Spinal cord (tissue), 10 donors: ENCODE data around the gene RNF11. TPM values are rescaled to one million over a fixed set of nuclear protein-coding genes. Genes with fewer than 3 reads are reported as not detected.
"Not testable (repeated sequence)": the region's sequence is repeated elsewhere in the genome, so short reads cannot be mapped to it uniquely, and the experiment has no call there.

Experiments
- DNase-seq, 6 donors: peaks; one replicate each; pipeline versions ENCODE4 v3.0.0 to v3.0.0-alpha.2; 2013 to 2015; ENCODE audit warnings: low spot score in 6 of 6, low read depth in 4 of 6
- H3K27ac ChIP-seq: one replicate; pipeline ENCODE4 v1.5.1; 2013; ENCODE audit warnings: low read depth, low read length, control low read depth
- H3K27me3 ChIP-seq: one replicate; pipeline ENCODE4 v1.6.1; 2013; ENCODE audit warnings: low read length; ENCODE audit not compliant: control insufficient read depth, insufficient read depth
- H3K36me3 ChIP-seq: one replicate; pipeline ENCODE4 v1.6.1; 2013; ENCODE audit warnings: low read length; ENCODE audit not compliant: control insufficient read depth, insufficient read depth
- H3K4me1 ChIP-seq: one replicate; pipeline ENCODE4 v1.6.1; 2013; ENCODE audit warnings: low read length; ENCODE audit not compliant: control insufficient read depth, insufficient read depth
- H3K4me3 ChIP-seq: one replicate; pipeline ENCODE4 v1.5.1; 2013; ENCODE audit warnings: low read depth, low read length, control low read depth
- H3K9me3 ChIP-seq: one replicate; pipeline ENCODE4 v1.6.1; 2013; ENCODE audit warnings: low read length; ENCODE audit not compliant: control insufficient read depth, insufficient read depth
- WGBS: methylation state at CpG from one replicate; pipeline ENCODE4 v1.1.5; 2013; ENCODE audit warnings: missing lambda C conversion rate; ENCODE audit not compliant: insufficient coverage; 5-methylcytosine and 5-hydroxymethylcytosine counted together
- polyA plus RNA-seq, 2 donors: library from polyadenylated mRNA; unstranded; fragments of 120-200 nt; gene quantifications; one replicate each; pipeline ENCODE4 v1.2.1, GENCODE V29; 2013; ENCODE audit not compliant: insufficient read length in 2 of 2
- total RNA-seq, 2 donors: library from RNA; depleted of rRNA in 1 of 2; stranded (reverse); fragments of 120-200 nt in 1 of 2; fragments of >200 nt in 1 of 2; gene quantifications; one replicate each; pipeline versions ENCODE4 v1.2.3 to v1.2.4, GENCODE V29; 2013 to 2014
- donor health status: healthy.

Gene RNF11
- total and polyA plus RNA-seq, 4 donors: 146 to 203 (median 173) TPM

- 71% methylated on average over 1 of the region's 3 CpGs for WGBS
- H3K4me3 ChIP-seq: no peak overlapping the region
- H3K9me3 ChIP-seq: no peaks in the 10 kb centered on the region
- no peaks in the 10 kb centered on the region for H3K4me1 ChIP-seq
- DNase-seq: no peak
- H3K27ac ChIP-seq: no peak overlapping the region
- no peaks in the 10 kb centered on the region for H3K27me3 ChIP-seq
- H3K36me3 ChIP-seq: no peaks in the 10 kb centered on the region
Observed at GRCh38 chr1:51222809-51223208, 13.3 kb upstream of the RNF11 start.

DNA sequence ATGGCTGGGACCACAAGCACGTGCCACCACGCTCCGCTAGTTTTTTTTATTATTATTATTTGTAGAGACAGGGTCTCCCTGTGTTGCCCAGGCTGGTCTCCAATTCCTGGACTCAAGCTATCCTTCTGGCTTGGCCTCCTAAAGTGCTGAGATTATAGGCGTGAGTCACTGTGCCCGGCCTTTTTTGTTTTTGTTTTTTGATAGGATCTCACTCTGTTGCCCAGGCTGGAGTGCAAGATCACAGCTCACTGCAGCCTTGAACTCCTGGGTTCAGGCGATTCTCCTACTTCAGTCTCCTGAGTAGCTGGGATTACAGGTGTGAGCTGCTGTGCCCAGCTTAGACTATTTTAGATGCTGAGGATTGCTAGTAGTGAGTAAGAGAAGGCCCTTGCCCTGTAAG is 11.8 kb upstream of the RNF11 start:
- Histone ChIP-seq H3K4me3 (no peak overlapping the region), H3K36me3 (no peaks in the 10 kb centered on the region), H3K27me3 (no peaks in the 10 kb centered on the region), H3K4me1 (no peaks in the 10 kb centered on the region), H3K9me3 (no peaks in the 10 kb centered on the region), H3K27ac (no peak overlapping the region)
- DNase-seq: no peak
- 94% methylated on average over 3 of the region's 6 CpGs for WGBS

- not testable (repeated sequence) for H3K36me3 ChIP-seq, DNase-seq, H3K27ac ChIP-seq, H3K9me3 ChIP-seq, H3K27me3 ChIP-seq, H3K4me3 ChIP-seq, H3K4me1 ChIP-seq
- 86% methylated on average over 6 of the region's 15 CpGs for WGBS
Observed at GRCh38 chr1:51227231-51227960, 8.7 kb upstream of the RNF11 start.

DNA sequence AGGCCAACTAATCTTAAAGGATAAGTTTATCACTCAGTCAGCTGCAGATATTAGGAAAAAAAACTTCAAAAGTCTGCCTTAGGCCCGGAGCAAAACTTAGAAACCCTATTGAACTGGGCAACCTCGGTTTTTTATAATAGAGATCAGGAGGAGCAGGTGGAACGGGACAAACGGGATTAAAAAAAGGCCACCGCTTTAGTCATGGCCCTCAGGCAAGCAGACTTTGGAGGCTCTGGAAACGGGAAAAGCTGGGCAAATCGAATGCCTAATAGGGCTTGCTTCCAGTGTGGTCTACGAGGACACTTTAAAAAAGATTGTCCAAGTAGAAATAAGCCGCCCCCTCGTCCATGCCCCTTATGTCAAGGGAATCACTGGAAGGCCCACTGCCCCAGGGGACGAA is 7.6 kb upstream of the RNF11 start:
- not testable (repeated sequence) for H3K27me3 ChIP-seq, H3K36me3 ChIP-seq, H3K4me3 ChIP-seq, H3K4me1 ChIP-seq, H3K9me3 ChIP-seq, H3K27ac ChIP-seq, DNase-seq
- 92% methylated on average over 5 of the region's 11 CpGs for WGBS

DNA sequence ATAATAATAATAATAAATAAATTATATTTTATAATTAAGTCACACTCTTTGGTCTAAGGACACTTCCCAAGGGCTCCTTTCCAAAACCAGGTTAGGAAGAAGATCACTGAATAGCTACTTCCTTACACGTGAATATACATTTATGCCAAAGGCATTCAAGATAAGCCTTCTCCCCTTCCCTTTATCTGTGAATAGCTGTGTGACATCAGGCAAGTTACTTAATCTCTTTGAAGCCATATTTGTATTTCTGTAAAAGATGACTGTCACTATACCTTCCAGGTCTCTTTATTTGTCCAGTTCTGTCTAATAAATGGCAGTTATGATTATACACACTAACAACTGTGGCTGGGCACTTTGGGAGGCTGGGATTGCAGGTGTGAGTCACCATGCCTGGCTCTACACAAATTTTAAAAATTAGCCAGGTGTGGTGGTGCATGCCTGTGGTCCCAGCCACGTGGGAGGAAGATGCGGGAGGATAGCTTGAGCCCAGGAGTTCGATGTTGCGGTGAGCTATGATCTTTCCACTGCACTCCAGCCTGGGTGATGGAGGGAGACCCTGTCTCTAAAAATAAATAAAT is 5.5 kb upstream of the RNF11 start:
- no peak for DNase-seq
- Histone ChIP-seq H3K27ac (no peak overlapping the region), H3K27me3 (no peaks in the 10 kb centered on the region), H3K4me1 (peaks cover 3% of the 10 kb centered on the region), H3K9me3 (no peaks in the 10 kb centered on the region), H3K36me3 (no peaks in the 10 kb centered on the region), H3K4me3 (no peak overlapping the region)
- 100% methylated on average over 1 of the region's 5 CpGs for WGBS

GRCh38 chr1:51231120-51231519 is 5.0 kb upstream of the RNF11 start:
- DNase-seq: no peak
- Histone ChIP-seq H3K36me3 (no peaks in the 10 kb centered on the region), H3K4me3 (no peak overlapping the region), H3K27me3 (no peaks in the 10 kb centered on the region), H3K9me3 (no peaks in the 10 kb centered on the region), H3K27ac (no peak overlapping the region), H3K4me1 (peaks cover 3% of the 10 kb centered on the region)
- no CpG with 5 or more reads among the region's 3 CpGs for WGBS

DNA sequence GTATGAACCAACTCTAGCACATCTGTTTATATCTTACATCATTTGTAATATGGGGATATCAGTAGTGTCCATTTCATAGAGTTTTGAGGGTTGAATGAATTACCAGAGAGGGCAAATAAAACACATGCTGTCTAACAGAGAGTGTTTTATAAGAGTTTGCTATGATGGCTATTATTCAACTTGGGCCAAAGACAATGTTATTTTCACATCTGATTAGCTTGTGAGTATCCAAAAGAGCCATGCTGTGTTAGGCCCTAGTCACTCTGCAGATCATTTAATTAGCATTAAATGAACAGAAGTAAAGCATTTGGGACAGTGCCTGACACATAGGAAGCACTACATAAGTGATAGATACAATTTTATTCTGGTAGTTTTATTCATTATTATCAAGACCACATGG is 4.2 kb upstream of the RNF11 start:
- Histone ChIP-seq H3K4me3 (no peak overlapping the region), H3K36me3 (no peaks in the 10 kb centered on the region), H3K27ac (no peak overlapping the region), H3K4me1 (peaks cover 3% of the 10 kb centered on the region), H3K9me3 (no peaks in the 10 kb centered on the region), H3K27me3 (no peaks in the 10 kb centered on the region)
- no peak for DNase-seq

DNA sequence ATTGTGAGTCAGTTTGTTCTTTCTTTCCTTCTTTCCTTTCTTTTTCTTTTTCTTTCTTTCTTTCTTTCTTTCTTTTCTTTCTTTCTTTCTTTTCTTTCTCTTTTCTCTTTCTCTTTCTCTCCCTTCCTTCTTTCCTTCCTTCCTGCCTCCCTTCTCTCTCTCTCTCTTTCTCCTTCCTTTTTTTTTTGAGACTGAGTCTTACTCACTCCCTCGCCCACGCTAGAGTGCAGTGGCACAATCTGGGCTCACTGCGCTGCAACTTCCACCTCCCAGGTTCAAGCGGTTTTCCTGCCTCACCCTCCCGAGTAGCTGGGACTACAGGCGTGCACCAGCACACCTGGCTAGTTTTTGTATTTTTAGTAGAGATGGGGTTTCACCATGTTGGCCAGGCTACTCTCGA is 1.8 kb upstream of the RNF11 start:
- DNase-seq, H3K4me1 ChIP-seq, H3K9me3 ChIP-seq, H3K27ac ChIP-seq, H3K36me3 ChIP-seq, H3K4me3 ChIP-seq, H3K27me3 ChIP-seq: not testable (repeated sequence)
- WGBS: no CpG with 5 or more reads among the region's 7 CpGs

- Histone ChIP-seq H3K4me3 (no peak overlapping the region), H3K4me1 (peaks cover 3% of the 10 kb centered on the region), H3K36me3 (no peaks in the 10 kb centered on the region), H3K27me3 (no peaks in the 10 kb centered on the region), H3K27ac (peak overlapping the region; percentile 11), H3K9me3 (no peaks in the 10 kb centered on the region)
- 24% methylated on average over 3 of the region's 8 CpGs for WGBS
- peak in 4 of 6 donors; percentile 23 to 78 (median 52) for DNase-seq
Observed at GRCh38 chr1:51234721-51235425, 1.2 kb upstream of the RNF11 start.
